ENCODE measurements around the gene SLC22A3. TPM values are rescaled to one million over a fixed set of nuclear protein-coding genes. Genes with fewer than 3 reads are reported as not detected.

SLC22A3 gene
- total and polyA plus RNA-seq, 2 of the 13 experiments (the other 11 are each of a cell fraction or from before 2014, with no cell fraction given), result 12.0 to 31.5 TPM

GRCh38 chr6:160347259-160348222 lies 637 bp upstream of the SLC22A3 start (continued):
- TF ChIP-seq ZNF432 (CRISPR knock-in tag; IDR thresholded peaks at IDR 0.05; ENCODE audit: borderline replicate concordance) (no peak), CBX2 (IDR thresholded peaks at IDR 0.05; ENCODE audit: low read depth, low read length) (no peak), CBX2 (CRISPR knock-in tag; IDR thresholded peaks at IDR 0.05; ENCODE audit: low read depth) (no peak), PAXIP1 (CRISPR knock-in tag; conservative IDR thresholded peaks at IDR 0.05) (no peak), RBM39 (IDR thresholded peaks at IDR 0.05; ENCODE audit: low read depth, low read length, poor library complexity, severe bottlenecking) (no peak), ZNF3 (CRISPR knock-in tag; IDR thresholded peaks at IDR 0.05) (no peak), TARDBP (CRISPR knock-in tag; IDR thresholded peaks at IDR 0.05) (peak; percentile 74), ZNF598 (CRISPR knock-in tag; IDR thresholded peaks at IDR 0.05; ENCODE audit: borderline replicate concordance) (peak; percentile 65; the same call in 1 of the 2 replicates), ETV5 (CRISPR knock-in tag; IDR thresholded peaks at IDR 0.05; ENCODE audit: borderline replicate concordance) (no peak), ZNF782 (CRISPR knock-in tag; IDR thresholded peaks at IDR 0.05; ENCODE audit: borderline replicate concordance) (no peak; the same call in 1 of the 2 replicates), ZNF615 (CRISPR knock-in tag; IDR thresholded peaks at IDR 0.05; ENCODE audit: borderline replicate concordance) (no peak), PHF5A (CRISPR knock-in tag; IDR thresholded peaks at IDR 0.05; ENCODE audit: low read depth, unreplicated experiment) (no peak), ELF3 (CRISPR knock-in tag; IDR thresholded peaks at IDR 0.05) (no peak), ZNF24 (IDR thresholded peaks at IDR 0.05) (no peak), CREB3 (CRISPR knock-in tag; IDR thresholded peaks at IDR 0.05) (no peak), TAF15 (IDR thresholded peaks at IDR 0.05; ENCODE audit: low read depth, low read length, poor library complexity, severe bottlenecking) (no peak)
- TF ChIP-seq, protein P1, sequence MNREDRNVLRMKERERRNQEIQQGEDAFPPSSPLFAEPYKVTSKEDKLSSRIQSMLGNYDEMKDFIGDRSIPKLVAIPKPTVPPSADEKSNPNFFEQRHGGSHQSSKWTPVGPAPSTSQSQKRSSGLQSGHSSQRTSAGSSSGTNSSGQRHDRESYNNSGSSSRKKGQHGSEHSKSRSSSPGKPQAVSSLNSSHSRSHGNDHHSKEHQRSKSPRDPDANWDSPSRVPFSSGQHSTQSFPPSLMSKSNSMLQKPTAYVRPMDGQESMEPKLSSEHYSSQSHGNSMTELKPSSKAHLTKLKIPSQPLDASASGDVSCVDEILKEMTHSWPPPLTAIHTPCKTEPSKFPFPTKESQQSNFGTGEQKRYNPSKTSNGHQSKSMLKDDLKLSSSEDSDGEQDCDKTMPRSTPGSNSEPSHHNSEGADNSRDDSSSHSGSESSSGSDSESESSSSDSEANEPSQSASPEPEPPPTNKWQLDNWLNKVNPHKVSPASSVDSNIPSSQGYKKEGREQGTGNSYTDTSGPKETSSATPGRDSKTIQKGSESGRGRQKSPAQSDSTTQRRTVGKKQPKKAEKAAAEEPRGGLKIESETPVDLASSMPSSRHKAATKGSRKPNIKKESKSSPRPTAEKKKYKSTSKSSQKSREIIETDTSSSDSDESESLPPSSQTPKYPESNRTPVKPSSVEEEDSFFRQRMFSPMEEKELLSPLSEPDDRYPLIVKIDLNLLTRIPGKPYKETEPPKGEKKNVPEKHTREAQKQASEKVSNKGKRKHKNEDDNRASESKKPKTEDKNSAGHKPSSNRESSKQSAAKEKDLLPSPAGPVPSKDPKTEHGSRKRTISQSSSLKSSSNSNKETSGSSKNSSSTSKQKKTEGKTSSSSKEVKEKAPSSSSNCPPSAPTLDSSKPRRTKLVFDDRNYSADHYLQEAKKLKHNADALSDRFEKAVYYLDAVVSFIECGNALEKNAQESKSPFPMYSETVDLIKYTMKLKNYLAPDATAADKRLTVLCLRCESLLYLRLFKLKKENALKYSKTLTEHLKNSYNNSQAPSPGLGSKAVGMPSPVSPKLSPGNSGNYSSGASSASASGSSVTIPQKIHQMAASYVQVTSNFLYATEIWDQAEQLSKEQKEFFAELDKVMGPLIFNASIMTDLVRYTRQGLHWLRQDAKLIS (CRISPR knock-in tag; IDR thresholded peaks at IDR 0.05), result no peak
- TF ChIP-seq, protein P2, sequence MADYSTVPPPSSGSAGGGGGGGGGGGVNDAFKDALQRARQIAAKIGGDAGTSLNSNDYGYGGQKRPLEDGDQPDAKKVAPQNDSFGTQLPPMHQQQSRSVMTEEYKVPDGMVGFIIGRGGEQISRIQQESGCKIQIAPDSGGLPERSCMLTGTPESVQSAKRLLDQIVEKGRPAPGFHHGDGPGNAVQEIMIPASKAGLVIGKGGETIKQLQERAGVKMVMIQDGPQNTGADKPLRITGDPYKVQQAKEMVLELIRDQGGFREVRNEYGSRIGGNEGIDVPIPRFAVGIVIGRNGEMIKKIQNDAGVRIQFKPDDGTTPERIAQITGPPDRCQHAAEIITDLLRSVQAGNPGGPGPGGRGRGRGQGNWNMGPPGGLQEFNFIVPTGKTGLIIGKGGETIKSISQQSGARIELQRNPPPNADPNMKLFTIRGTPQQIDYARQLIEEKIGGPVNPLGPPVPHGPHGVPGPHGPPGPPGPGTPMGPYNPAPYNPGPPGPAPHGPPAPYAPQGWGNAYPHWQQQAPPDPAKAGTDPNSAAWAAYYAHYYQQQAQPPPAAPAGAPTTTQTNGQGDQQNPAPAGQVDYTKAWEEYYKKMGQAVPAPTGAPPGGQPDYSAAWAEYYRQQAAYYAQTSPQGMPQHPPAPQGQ (CRISPR knock-in tag; IDR thresholded peaks at IDR 0.05; ENCODE audit: borderline replicate concordance), result no peak

Data from HepG2 (cell line).